Nephron progenitor cell (in vitro differentiated cells): Measurements from ENCODE around the gene GABRQ.

ENCODE experiments used
- DNase-seq: peaks from one replicate; pipeline ENCODE4 v3.0.0; 2021
- H3K27ac Mint-ChIP-seq: 2 replicates; pipeline ENCODE4 v1.8.0; 2021; ENCODE audit warnings: mild to moderate bottlenecking, moderate library complexity, mixed read lengths
- H3K27me3 Mint-ChIP-seq: 2 replicates; pipeline ENCODE4 v1.8.0; 2021; ENCODE audit warnings: mild to moderate bottlenecking, low read depth, mixed read lengths; ENCODE audit not compliant: poor library complexity
- H3K36me3 Mint-ChIP-seq: 2 replicates; pipeline ENCODE4 v1.8.0; 2021; ENCODE audit warnings: low read depth, mixed read lengths
- H3K4me1 Mint-ChIP-seq: 2 replicates; pipeline ENCODE4 v1.8.0; 2021; ENCODE audit warnings: mixed read lengths
- H3K4me3 Mint-ChIP-seq: 2 replicates; pipeline ENCODE4 v1.8.0; 2021; ENCODE audit warnings: mild to moderate bottlenecking, moderate library complexity, mixed read lengths
- H3K9me3 Mint-ChIP-seq: 2 replicates; pipeline ENCODE4 v1.8.0; 2021; ENCODE audit warnings: mild to moderate bottlenecking, moderate library complexity, mixed read lengths
- CTCF ChIP-seq: fragments of 200-600 bp; sonication (generic); IDR thresholded peaks from 2 replicates; pipeline ENCODE4 v1.5.0; 2021; ENCODE audit warnings: antibody characterized with exemption

Gene GABRQ

DNA sequence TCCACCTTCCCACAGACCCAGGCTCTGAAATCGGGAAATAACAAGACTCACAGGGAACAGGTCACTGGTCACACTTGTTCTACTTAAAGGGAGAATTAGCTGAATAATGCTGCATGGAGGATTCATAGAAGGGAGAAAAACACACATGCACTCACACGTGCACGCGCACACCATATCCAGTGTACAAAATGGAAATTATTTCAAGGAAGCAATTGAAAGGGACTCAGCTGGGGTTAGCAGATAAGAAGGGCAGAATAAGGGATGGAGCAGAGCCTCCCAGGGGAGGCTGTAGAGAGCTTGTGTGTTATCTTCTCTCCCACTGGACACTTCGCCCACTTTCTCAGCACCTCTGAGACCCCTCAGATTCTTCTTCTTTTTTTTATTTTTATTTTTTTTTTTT, 10.3 kb downstream of the GABRQ start:
- peaks cover 5% of the 10 kb centered on the region for H3K4me1 Mint-ChIP-seq
- no peak for DNase-seq
- no peak overlapping the region for H3K27ac Mint-ChIP-seq
- H3K36me3 Mint-ChIP-seq: no peaks in the 10 kb centered on the region
- TF ChIP-seq CTCF: no peak
- H3K27me3 Mint-ChIP-seq: no peaks in the 10 kb centered on the region
- H3K9me3 Mint-ChIP-seq: peaks cover 37% of the 10 kb centered on the region
- no peak overlapping the region for H3K4me3 Mint-ChIP-seq

GRCh38 chrX:152652060-152652459, 14.4 kb downstream of the GABRQ start:
- Mint-ChIP-seq H3K9me3 (peaks cover 66% of the 10 kb centered on the region), H3K27me3 (peaks cover 2% of the 10 kb centered on the region), H3K36me3 (no peaks in the 10 kb centered on the region), H3K27ac (no peak overlapping the region), H3K4me3 (no peak overlapping the region), H3K4me1 (peaks cover 5% of the 10 kb centered on the region)
- no peak for DNase-seq
- TF ChIP-seq CTCF: no peak

- H3K27ac Mint-ChIP-seq: no peak overlapping the region
- no peak for TF ChIP-seq CTCF
- peaks cover 2% of the 10 kb centered on the region for H3K27me3 Mint-ChIP-seq
- no peak for DNase-seq
- no peak overlapping the region for H3K4me3 Mint-ChIP-seq
- H3K36me3 Mint-ChIP-seq: no peaks in the 10 kb centered on the region
- H3K9me3 Mint-ChIP-seq: peaks cover 68% of the 10 kb centered on the region
- H3K4me1 Mint-ChIP-seq: peaks cover 5% of the 10 kb centered on the region
Observed at GRCh38 chrX:152652467-152652866, 14.8 kb downstream of the GABRQ start.

GRCh38 chrX:152656087-152656486, 18.4 kb downstream of the GABRQ start:
- no peaks in the 10 kb centered on the region for H3K4me1 Mint-ChIP-seq
- H3K9me3 Mint-ChIP-seq: peaks cover 53% of the 10 kb centered on the region
- H3K4me3 Mint-ChIP-seq: no peak overlapping the region
- no peaks in the 10 kb centered on the region for H3K36me3 Mint-ChIP-seq
- H3K27ac Mint-ChIP-seq: no peak overlapping the region
- peaks cover 6% of the 10 kb centered on the region for H3K27me3 Mint-ChIP-seq
- DNase-seq: no peak
- no peak for TF ChIP-seq CTCF

- Mint-ChIP-seq H3K27ac (no peak overlapping the region), H3K36me3 (no peaks in the 10 kb centered on the region), H3K4me1 (no peaks in the 10 kb centered on the region), H3K4me3 (no peak overlapping the region), H3K27me3 (peaks cover 6% of the 10 kb centered on the region), H3K9me3 (peaks cover 47% of the 10 kb centered on the region)
- TF ChIP-seq CTCF: no peak
- DNase-seq: no peak
Observed at GRCh38 chrX:152656890-152657289, 19.2 kb downstream of the GABRQ start.

DNA sequence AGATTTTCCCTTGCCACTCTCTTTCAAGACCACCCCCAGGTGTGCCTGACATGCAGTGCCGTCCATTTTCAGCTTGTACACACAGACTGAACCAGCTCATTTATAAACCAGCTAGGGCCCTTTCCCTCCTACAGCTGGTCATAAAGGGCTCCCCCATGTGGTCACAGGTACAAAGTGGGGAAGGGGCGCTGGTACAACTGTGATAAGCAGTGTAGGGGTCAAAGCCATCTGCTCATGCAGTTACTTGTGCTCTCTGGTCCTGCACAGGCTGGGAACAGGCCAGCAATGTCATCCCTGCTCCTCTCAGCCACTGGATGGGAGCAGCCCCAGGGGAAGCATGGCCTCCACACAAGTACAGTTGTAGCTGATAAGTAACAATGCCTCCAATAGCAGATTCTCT, 20.6 kb downstream of the GABRQ start:
- DNase-seq: peak; percentile 16
- no peak overlapping the region for H3K4me3 Mint-ChIP-seq
- no peak overlapping the region for H3K27ac Mint-ChIP-seq
- H3K4me1 Mint-ChIP-seq: no peaks in the 10 kb centered on the region
- H3K36me3 Mint-ChIP-seq: no peaks in the 10 kb centered on the region
- no peak for TF ChIP-seq CTCF
- peaks cover 6% of the 10 kb centered on the region for H3K27me3 Mint-ChIP-seq
- peaks cover 43% of the 10 kb centered on the region for H3K9me3 Mint-ChIP-seq
